ENCODE data around the gene NF2.

Gene NF2

DNA sequence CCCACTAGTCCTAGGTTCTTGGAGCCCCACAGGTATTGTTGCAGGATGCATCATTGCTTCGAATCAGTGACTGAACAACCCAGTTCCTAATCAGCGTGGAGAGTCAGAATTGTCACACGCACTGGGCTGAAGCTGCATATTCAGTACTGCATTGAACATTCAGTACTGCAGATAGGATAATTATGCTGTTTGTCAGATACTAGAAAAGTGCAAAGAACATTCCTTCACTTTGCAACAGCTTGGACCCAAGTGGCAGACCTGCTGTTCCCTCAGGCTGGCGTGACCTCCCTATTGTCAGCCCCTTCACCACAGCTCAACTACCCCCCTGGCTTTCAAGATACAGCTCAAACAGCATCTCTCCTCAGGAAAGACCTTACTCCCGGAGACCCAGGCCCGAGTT, 27.6 kb downstream of the NF2 start:
- Histone ChIP-seq H3K79me2 (ENCODE audit: insufficient read depth, low read depth) (peaks cover 9% of the 10 kb centered on the region; the same call in 1 of the 2 replicates), H3K27me3 (ENCODE audit: insufficient read depth, low read depth) (no peaks in the 10 kb centered on the region), H3K9ac (no peak overlapping the region), H4K20me1 (ENCODE audit: insufficient read depth) (no peaks in the 10 kb centered on the region), H3K4me3 (IDR thresholded peaks at IDR 0.05; ENCODE audit: insufficient read depth, low read depth, low read length) (no peak overlapping the region), H3K4me2 (no peak overlapping the region), H3K27ac (no peak overlapping the region), H3K4me1 (ENCODE audit: low read depth, poor library complexity, severe bottlenecking) (peaks cover under 1% of the 10 kb centered on the region), H2AFZ (ENCODE audit: low read depth) (no peak overlapping the region), H3K36me3 (ENCODE audit: insufficient read depth) (no peaks in the 10 kb centered on the region)
- TF ChIP-seq, protein P1, sequence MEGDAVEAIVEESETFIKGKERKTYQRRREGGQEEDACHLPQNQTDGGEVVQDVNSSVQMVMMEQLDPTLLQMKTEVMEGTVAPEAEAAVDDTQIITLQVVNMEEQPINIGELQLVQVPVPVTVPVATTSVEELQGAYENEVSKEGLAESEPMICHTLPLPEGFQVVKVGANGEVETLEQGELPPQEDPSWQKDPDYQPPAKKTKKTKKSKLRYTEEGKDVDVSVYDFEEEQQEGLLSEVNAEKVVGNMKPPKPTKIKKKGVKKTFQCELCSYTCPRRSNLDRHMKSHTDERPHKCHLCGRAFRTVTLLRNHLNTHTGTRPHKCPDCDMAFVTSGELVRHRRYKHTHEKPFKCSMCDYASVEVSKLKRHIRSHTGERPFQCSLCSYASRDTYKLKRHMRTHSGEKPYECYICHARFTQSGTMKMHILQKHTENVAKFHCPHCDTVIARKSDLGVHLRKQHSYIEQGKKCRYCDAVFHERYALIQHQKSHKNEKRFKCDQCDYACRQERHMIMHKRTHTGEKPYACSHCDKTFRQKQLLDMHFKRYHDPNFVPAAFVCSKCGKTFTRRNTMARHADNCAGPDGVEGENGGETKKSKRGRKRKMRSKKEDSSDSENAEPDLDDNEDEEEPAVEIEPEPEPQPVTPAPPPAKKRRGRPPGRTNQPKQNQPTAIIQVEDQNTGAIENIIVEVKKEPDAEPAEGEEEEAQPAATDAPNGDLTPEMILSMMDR (conservative IDR thresholded peaks at IDR 0.05; ENCODE audit: low read depth, low read length), result no peak

DNA sequence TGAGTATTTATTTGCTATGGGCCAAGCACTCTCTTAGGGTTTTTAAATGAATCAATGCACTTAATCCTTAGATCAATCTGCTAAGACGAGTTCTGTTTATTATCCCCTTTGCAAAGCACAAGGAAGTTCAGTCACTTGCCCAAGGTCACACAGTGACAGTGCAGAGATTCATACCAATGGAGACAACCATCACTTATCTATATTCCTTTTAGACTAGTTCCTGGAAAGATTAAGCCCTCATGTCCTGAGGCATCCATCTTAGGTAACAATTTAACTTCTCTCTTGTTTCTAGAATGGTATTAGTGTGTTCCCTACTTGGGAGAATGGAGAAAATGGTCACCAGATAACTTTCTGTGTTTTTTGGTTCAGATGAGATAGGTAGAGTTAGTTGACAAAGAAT, 28.3 kb downstream of the NF2 start:
- H3K4me3 ChIP-seq (IDR thresholded peaks at IDR 0.05; ENCODE audit: insufficient read depth, low read depth, low read length), result no peak overlapping the region
- H3K79me2 ChIP-seq (ENCODE audit: insufficient read depth, low read depth), result peaks cover 1% of the 10 kb centered on the region; the same call in 1 of the 2 replicates
- TF ChIP-seq, protein P1 (conservative IDR thresholded peaks at IDR 0.05; ENCODE audit: low read depth, low read length), result no peak

DNA sequence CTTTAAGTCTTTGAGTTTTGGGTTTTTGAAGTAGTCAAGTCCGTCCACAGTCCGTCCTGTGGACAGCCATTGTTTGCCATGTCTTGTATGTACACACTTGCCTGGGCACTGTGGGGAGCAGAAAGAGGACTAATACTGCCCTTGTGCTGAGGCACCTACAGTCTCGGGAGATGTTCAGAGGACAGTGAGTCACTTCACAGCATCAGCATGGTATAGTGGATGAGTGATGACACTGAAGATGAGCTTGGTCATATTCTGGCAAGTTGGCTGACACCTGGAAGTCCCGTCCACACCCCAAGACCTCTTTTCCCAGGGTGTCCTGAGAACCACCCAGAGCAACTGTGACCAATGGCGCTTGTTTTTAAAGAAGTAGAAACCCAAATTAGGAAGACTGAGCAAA, 29.2 kb downstream of the NF2 start:
- no peaks in the 10 kb centered on the region for H3K4me1 ChIP-seq (ENCODE audit: low read depth, poor library complexity, severe bottlenecking)
- no peaks in the 10 kb centered on the region for H4K20me1 ChIP-seq (ENCODE audit: insufficient read depth)
- H2AFZ ChIP-seq (ENCODE audit: low read depth), result no peak overlapping the region
- TF ChIP-seq, protein P1 (conservative IDR thresholded peaks at IDR 0.05; ENCODE audit: low read depth, low read length), result no peak
- no peaks in the 10 kb centered on the region for H3K27me3 ChIP-seq (ENCODE audit: insufficient read depth, low read depth)
- H3K36me3 ChIP-seq (ENCODE audit: insufficient read depth), result no peaks in the 10 kb centered on the region
- no peaks in the 10 kb centered on the region; the same call in 1 of the 2 replicates for H3K79me2 ChIP-seq (ENCODE audit: insufficient read depth, low read depth)
- no peak overlapping the region for H3K27ac ChIP-seq
- no peak overlapping the region for H3K9ac ChIP-seq
- no peak overlapping the region for H3K4me2 ChIP-seq
- no peak overlapping the region for H3K4me3 ChIP-seq (IDR thresholded peaks at IDR 0.05; ENCODE audit: insufficient read depth, low read depth, low read length)

More for the DNA sequence above, 28.3 kb downstream of the NF2 start:
- no peaks in the 10 kb centered on the region for H3K27me3 ChIP-seq (ENCODE audit: insufficient read depth, low read depth)
- no peak overlapping the region for H3K27ac ChIP-seq
- H3K4me1 ChIP-seq (ENCODE audit: low read depth, poor library complexity, severe bottlenecking), result no peaks in the 10 kb centered on the region
- no peaks in the 10 kb centered on the region for H3K36me3 ChIP-seq (ENCODE audit: insufficient read depth)
- H3K9ac ChIP-seq, result no peak overlapping the region
- no peak overlapping the region for H3K4me2 ChIP-seq
- H2AFZ ChIP-seq (ENCODE audit: low read depth), result no peak overlapping the region
- no peaks in the 10 kb centered on the region for H4K20me1 ChIP-seq (ENCODE audit: insufficient read depth)

DNA sequence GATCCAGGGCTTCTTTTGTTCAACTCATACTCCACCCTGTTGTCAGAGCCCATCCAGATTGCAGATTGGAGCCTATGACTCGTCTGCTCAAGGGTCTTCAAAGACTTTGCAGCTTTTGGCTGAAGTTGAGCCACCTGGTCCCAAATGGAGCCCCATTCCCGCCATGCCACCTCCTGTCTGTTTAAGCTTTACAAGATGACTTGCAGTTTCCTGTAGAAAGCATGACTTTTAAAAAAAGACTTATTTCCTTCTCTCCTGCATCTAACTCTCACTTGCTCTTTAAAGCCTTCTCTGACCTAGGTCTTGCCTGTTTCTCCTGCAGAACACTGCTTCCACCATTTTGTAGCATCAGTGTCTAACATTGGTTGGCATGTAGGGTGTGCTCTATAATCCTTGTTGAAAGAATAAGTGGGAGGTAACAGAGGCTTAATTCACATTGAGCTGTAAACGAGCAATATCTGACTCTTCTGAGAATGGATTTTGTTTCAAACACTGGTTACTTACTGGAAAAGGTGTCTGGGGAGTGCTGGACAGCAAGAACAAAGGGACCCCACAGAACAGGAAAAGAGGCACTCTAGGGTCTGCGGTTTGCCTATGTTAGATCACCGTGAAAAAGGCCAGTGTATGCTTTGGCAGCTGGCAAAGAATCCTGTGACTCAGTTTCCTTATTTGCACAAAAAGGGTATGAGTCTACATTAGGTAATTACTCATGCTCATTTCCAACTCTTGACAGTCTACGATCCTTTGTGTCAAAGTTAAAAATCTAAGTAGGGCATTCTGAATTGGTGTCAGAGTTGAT, 30.3 kb downstream of the NF2 start:
- H3K79me2 ChIP-seq (ENCODE audit: insufficient read depth, low read depth), result no peaks in the 10 kb centered on the region; the same call in 1 of the 2 replicates

More for the DNA sequence above, 30.3 kb downstream of the NF2 start:
- H3K9ac ChIP-seq, result no peak overlapping the region
- no peaks in the 10 kb centered on the region for H3K27me3 ChIP-seq (ENCODE audit: insufficient read depth, low read depth)
- no peak overlapping the region for H2AFZ ChIP-seq (ENCODE audit: low read depth)
- no peak overlapping the region for H3K4me3 ChIP-seq (IDR thresholded peaks at IDR 0.05; ENCODE audit: insufficient read depth, low read depth, low read length)
- H3K27ac ChIP-seq, result no peak overlapping the region
- no peak overlapping the region for H3K4me2 ChIP-seq
- TF ChIP-seq, protein P1 (conservative IDR thresholded peaks at IDR 0.05; ENCODE audit: low read depth, low read length), result no peak
- H4K20me1 ChIP-seq (ENCODE audit: insufficient read depth), result no peaks in the 10 kb centered on the region
- H3K4me1 ChIP-seq (ENCODE audit: low read depth, poor library complexity, severe bottlenecking), result peaks cover 4% of the 10 kb centered on the region
- no peaks in the 10 kb centered on the region for H3K36me3 ChIP-seq (ENCODE audit: insufficient read depth)

Measured in KMS-11 (cell line).